Uterus (tissue), 2 donors: ENCODE data around the gene GADD45G.

Experiments used
- CTCF ChIP-seq, 4 experiments: fragments of 200-600 bp in 2 of 4; fragments of 450-650 bp in 2 of 4; sonication (generic) in 2 of 4; IDR thresholded peaks; one replicate each; pipeline ENCODE4 v1.5.1; 2016 to 2019; ENCODE audit warnings: antibody characterized with exemption in 4 of 4, mild to moderate bottlenecking in 2 of 4, moderate library complexity in 1 of 4
- POLR2A ChIP-seq, 2 donors: fragments of 450-650 bp; IDR thresholded peaks; one replicate each; pipeline ENCODE4 v1.6.1; 2016; ENCODE audit warnings: antibody characterized with exemption in 2 of 2, mild to moderate bottlenecking in 1 of 2, moderate library complexity in 1 of 2

- TF ChIP-seq CTCF (IDR thresholded peaks at IDR 0.05): no peak
- no peak for TF ChIP-seq POLR2A (IDR thresholded peaks at IDR 0.05)
Observed at GRCh38 chr9:89625721-89626687, 21.2 kb downstream of the GADD45G start.
